Medulla oblongata (tissue), 1 donor: ENCODE results near the gene SOX2.
"Not testable (repeated sequence)": the region's sequence is repeated elsewhere in the genome, so short reads cannot be mapped to it uniquely, and the experiment has no call there.

Source experiments
- DNase-seq: peaks from one replicate; pipeline ENCODE4 v3.0.0-alpha.2; 2015; ENCODE audit errors: extremely low spot score

SOX2 gene

DNA sequence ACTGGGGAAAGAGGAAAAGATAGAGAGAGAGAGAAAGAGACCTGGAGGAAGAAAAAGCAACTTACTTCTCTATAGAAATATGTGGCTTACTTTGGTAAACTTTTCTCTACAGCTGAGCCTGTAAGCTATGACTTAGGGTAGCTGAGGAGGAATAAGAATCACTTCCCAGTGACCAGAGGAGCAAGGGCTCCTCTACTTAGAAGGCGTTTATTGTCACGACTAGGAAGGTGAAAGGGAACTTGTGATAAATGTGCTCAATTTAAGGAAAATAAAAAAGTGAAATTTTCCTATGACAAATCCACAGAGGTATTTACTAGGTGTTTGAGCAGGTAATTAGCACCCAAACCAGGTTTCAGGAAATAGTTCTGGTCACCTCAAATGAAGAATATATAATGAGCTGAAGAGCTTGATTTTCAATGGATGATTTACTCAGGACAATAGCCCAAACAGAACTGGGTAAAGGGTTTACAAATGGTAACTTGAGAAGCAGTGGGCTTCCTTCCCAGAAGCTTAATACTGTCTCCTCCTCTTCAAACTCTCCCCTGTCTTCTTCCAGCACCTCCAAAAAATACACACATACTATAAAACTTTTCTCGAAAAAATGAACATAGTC, 46.1 kb downstream of the SOX2 start:
- DNase-seq = no peak

GRCh38 chr3:181761906-181762305, 50.2 kb downstream of the SOX2 start:
- no peak for DNase-seq

DNA sequence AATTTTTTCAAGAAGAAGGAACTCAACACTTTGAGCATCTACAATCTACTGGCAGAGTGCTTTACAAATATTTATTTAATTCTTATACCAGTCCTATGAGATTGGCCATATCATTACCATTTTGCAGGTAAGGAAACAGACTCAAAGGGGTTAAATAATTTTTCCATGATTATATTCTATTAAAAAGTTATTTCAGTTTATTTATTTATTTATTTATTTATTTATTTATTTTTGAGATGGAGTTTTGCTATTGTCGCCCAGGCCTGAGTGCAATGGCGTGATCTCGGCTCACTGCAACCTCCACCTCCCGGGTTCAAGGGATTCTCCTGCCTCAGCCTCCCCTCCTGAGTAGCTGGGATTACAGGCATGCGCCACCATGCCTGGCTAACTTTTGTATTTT, 52.3 kb downstream of the SOX2 start:
- DNase-seq = not testable (repeated sequence)
